H1 (cell line): ENCODE results near the gene ARHGAP26. TPM values are rescaled to one million over a fixed set of nuclear protein-coding genes. Genes with fewer than 3 reads are reported as not detected.

Source experiments
- CTCF ChIA-PET: fragments of 300-600 bp; sonication (Branson Sonifier 250); formaldehyde crosslinking; loops from one replicate; lab custom pipeline; 2021; ENCODE audit not compliant: partially characterized antibody; lab: Charles Lee
- POLR2A ChIA-PET: fragments of 300-600 bp; sonication (Branson Sonifier 250); formaldehyde crosslinking; loops from one replicate; lab custom pipeline; 2021; ENCODE audit warnings: inconsistent platforms; ENCODE audit not compliant: partially characterized antibody; lab: Charles Lee
- DNase-seq, 2 experiments: peaks; one replicate each; pipeline versions ENCODE4 v3.0.0 to v3.0.0-alpha.2; 2010 to 2022; ENCODE audit warnings: low spot score in 2 of 2, low read depth in 1 of 2, mixed read lengths in 1 of 2
- FAIRE-seq: peaks from 2 replicates; lab custom pipeline; 2011; peaks lifted over from hg19 to GRCh38; lab: Jason Lieb, UNC
- H2AFZ ChIP-seq: 2 replicates; pipeline ENCODE4 v1.8.1; 2012; ENCODE audit warnings: low read length, inconsistent platforms
- H2AK5ac ChIP-seq: 2 replicates; pipeline ENCODE4 v1.6.1; 2013; ENCODE audit warnings: low read depth, low read length
- H2BK120ac ChIP-seq: replicated peaks from 2 replicates; pipeline ENCODE3; 2013; ENCODE audit warnings: low read depth, low read length, inconsistent platforms
- H2BK12ac ChIP-seq: 2 replicates; pipeline ENCODE4 v1.6.1; 2013; ENCODE audit warnings: low read depth, low read length
- H2BK15ac ChIP-seq: 2 replicates; pipeline ENCODE4 v1.6.1; 2013; ENCODE audit warnings: low read length
- H2BK20ac ChIP-seq: 2 replicates; pipeline ENCODE4 v1.6.1; 2013; ENCODE audit warnings: low read length
- H2BK5ac ChIP-seq: 2 replicates; pipeline ENCODE4 v1.6.1; 2013; ENCODE audit warnings: low read depth, low read length
- H3K14ac ChIP-seq: 2 replicates; pipeline ENCODE4 v1.6.1; 2013; ENCODE audit warnings: inconsistent platforms; ENCODE audit not compliant: insufficient read length
- H3K18ac ChIP-seq: 2 replicates; pipeline ENCODE4 v1.6.1; 2013; ENCODE audit warnings: low read length; ENCODE audit errors: extremely low read depth
- H3K23ac ChIP-seq: 2 replicates; pipeline ENCODE4 v1.6.1; 2013; ENCODE audit warnings: inconsistent platforms; ENCODE audit not compliant: insufficient read length
- H3K23me2 ChIP-seq: 2 replicates; pipeline ENCODE4 v1.6.1; 2013; ENCODE audit warnings: low read depth, low read length
- H3K27ac ChIP-seq: 2 replicates; pipeline ENCODE4 v1.6.1; 2011; ENCODE audit warnings: low read depth, low read length, inconsistent platforms
- H3K27me3 ChIP-seq, 4 experiments: replicated peaks in 1 of 4; 1 replicate in 1 of 4; 2 replicates in 3 of 4; pipeline versions ENCODE4 v1.6.1 to v1.8.1; 2011 to 2013; ENCODE audit warnings: low read length in 3 of 4, mild to moderate bottlenecking in 3 of 4, inconsistent platforms in 2 of 4, mixed read lengths in 2 of 4, moderate library complexity in 1 of 4; ENCODE audit not compliant: control insufficient read depth in 3 of 4, insufficient read depth in 3 of 4; ENCODE audit errors: extremely low read depth in 1 of 4
- H3K36me3 ChIP-seq, 4 experiments: 2 replicates each; pipeline versions ENCODE4 v1.6.1 to v1.8.1; 2011 to 2013; ENCODE audit warnings: mild to moderate bottlenecking in 4 of 4, low read length in 3 of 4, moderate library complexity in 2 of 4, control low read depth in 1 of 4, inconsistent platforms in 1 of 4; ENCODE audit not compliant: insufficient read depth in 4 of 4, control insufficient read depth in 2 of 4
- H3K4ac ChIP-seq: replicated peaks from 2 replicates; pipeline ENCODE3; 2013; ENCODE audit warnings: low read length, low read depth, mixed read lengths, inconsistent platforms; ENCODE audit not compliant: insufficient read length
- H3K4me1 ChIP-seq, 4 experiments: replicated peaks in 1 of 4; 1 replicate in 1 of 4; 2 replicates in 3 of 4; pipeline versions ENCODE4 v1.6.1 to v1.8.1; 2011 to 2013; ENCODE audit warnings: low read length in 3 of 4, inconsistent platforms in 2 of 4, mixed read lengths in 1 of 4; ENCODE audit not compliant: insufficient read depth in 4 of 4, control insufficient read depth in 3 of 4
- H3K4me2 ChIP-seq, 2 experiments: 2 replicates each; pipeline versions ENCODE4 v1.6.1 to v1.8.1; 2011 to 2013; ENCODE audit warnings: low read depth in 2 of 2, low read length in 2 of 2, control low read depth in 1 of 2, inconsistent platforms in 1 of 2, mild to moderate bottlenecking in 1 of 2; ENCODE audit not compliant: insufficient read depth in 1 of 2
- H3K4me3 ChIP-seq, 4 experiments: fragments of 200-600, 300-600 bp in 1 of 4; sonication (generic), shearing (Covaris generic), sonication (Bioruptor Twin) in 1 of 4; 2 replicates each; pipeline versions ENCODE4 v1.5.1 to v1.8.1; 2011 to 2016; ENCODE audit warnings: low read length in 4 of 4, low read depth in 3 of 4, control low read depth in 2 of 4, inconsistent platforms in 2 of 4, mild to moderate bottlenecking in 2 of 4, mixed read lengths in 1 of 4, moderate library complexity in 1 of 4; ENCODE audit not compliant: insufficient read depth in 2 of 4; ENCODE audit errors: extremely low read depth in 1 of 4
- H3K56ac ChIP-seq: replicated peaks from 2 replicates; pipeline ENCODE3; 2013; ENCODE audit warnings: low read depth, mild to moderate bottlenecking, mixed read lengths, low read length, inconsistent platforms; ENCODE audit not compliant: insufficient read length
- H3K79me1 ChIP-seq: 2 replicates; pipeline ENCODE4 v1.6.1; 2013; ENCODE audit warnings: low read depth, low read length, control low read depth
- H3K79me2 ChIP-seq, 2 experiments: 2 replicates each; pipeline versions ENCODE4 v1.6.1 to v1.8.1; 2012 to 2013; ENCODE audit warnings: low read length in 2 of 2, mild to moderate bottlenecking in 2 of 2, inconsistent platforms in 1 of 2; ENCODE audit not compliant: insufficient read depth in 2 of 2, control insufficient read depth in 1 of 2
- H3K9ac ChIP-seq, 4 experiments: replicated peaks in 1 of 4; 1 replicate in 1 of 4; 2 replicates in 3 of 4; pipeline versions ENCODE4 v1.6.1 to v1.8.1; 2011 to 2013; ENCODE audit warnings: low read depth in 3 of 4, low read length in 3 of 4, control low read depth in 2 of 4, mild to moderate bottlenecking in 2 of 4, moderate library complexity in 2 of 4, inconsistent platforms in 1 of 4; ENCODE audit errors: extremely low read depth in 1 of 4
- H3K9me3 ChIP-seq, 2 experiments: 2 replicates each; pipeline versions ENCODE4 v1.6.1 to v1.8.1; 2012 to 2013; ENCODE audit warnings: mild to moderate bottlenecking in 2 of 2, moderate library complexity in 2 of 2, control low read depth in 1 of 2, inconsistent platforms in 1 of 2, low read depth in 1 of 2, low read length in 1 of 2, mixed read lengths in 1 of 2; ENCODE audit not compliant: insufficient read depth in 2 of 2
- H4K20me1 ChIP-seq, 2 experiments: replicated peaks in 1 of 2; 2 replicates each; pipeline versions ENCODE3 to v1.8.1; 2011 to 2013; ENCODE audit warnings: inconsistent platforms in 2 of 2, low read length in 2 of 2, mild to moderate bottlenecking in 1 of 2; ENCODE audit not compliant: insufficient read depth in 2 of 2, control insufficient read depth in 1 of 2
- H4K5ac ChIP-seq: 2 replicates; pipeline ENCODE4 v1.6.1; 2013; ENCODE audit warnings: low read length, low read depth, mixed read lengths, inconsistent platforms; ENCODE audit not compliant: insufficient read length
- H4K8ac ChIP-seq: 2 replicates; pipeline ENCODE4 v1.8.0; 2013; ENCODE audit warnings: mild to moderate bottlenecking, moderate library complexity, low read length, inconsistent platforms; ENCODE audit not compliant: insufficient read depth; ENCODE audit errors: extremely low read depth
- H4K91ac ChIP-seq: replicated peaks from 2 replicates; pipeline ENCODE3; 2013; ENCODE audit warnings: low read length, mixed read lengths, inconsistent platforms; ENCODE audit not compliant: insufficient read length
- BCL11A ChIP-seq, 2 experiments: IDR thresholded peaks; one replicate each; pipeline ENCODE4 v1.6.1; 2011; ENCODE audit warnings: low read depth in 2 of 2, low read length in 2 of 2, mild to moderate bottlenecking in 2 of 2
- CBX5 ChIP-seq: fragments of 300-800, 300-1000 bp; sonication (generic); IDR thresholded peaks from 2 replicates; pipeline ENCODE4 v1.7.1; 2016; ENCODE audit warnings: antibody characterized with exemption, low read length, low read depth
- CEBPB ChIP-seq: IDR thresholded peaks from 2 replicates; pipeline ENCODE4 v1.6.1; 2012; ENCODE audit warnings: low read depth, low read length
- SIX5 ChIP-seq: IDR thresholded peaks from 2 replicates; pipeline ENCODE4 v1.6.1; 2011; ENCODE audit warnings: mild to moderate bottlenecking, low read depth, low read length
- WGBS, 2 experiments: shearing (Covaris generic) in 1 of 2; methylation state at CpG; one replicate each; pipeline versions ENCODE4 v1.1.6 to v1.1.7; 2013 to 2015; ENCODE audit warnings: low lambda C conversion rate in 2 of 2, mixed read lengths in 2 of 2, inconsistent platforms in 1 of 2, low coverage in 1 of 2, missing lambda C conversion rate in 1 of 2; ENCODE audit not compliant: insufficient replicate concordance in 2 of 2, insufficient coverage in 1 of 2, insufficient read length in 1 of 2; ENCODE audit errors: extremely low coverage in 1 of 2, missing lambda C conversion rate in 1 of 2; 5-methylcytosine and 5-hydroxymethylcytosine counted together
- polyA plus RNA-seq, 7 experiments: library from polyadenylated mRNA; depleted of rRNA in 3 of 7; stranded (reverse) in 5 of 7; unstranded in 2 of 7; fragments of >200 nt in 5 of 7; fragments of 200-250 nt in 2 of 7; gene quantifications; 1 replicate in 5 of 7; 2 replicates in 1 of 7; 4 replicates in 1 of 7; pipeline versions ENCODE4 v1.2.1 to v1.2.3, GENCODE V29; 2011 to 2013; ENCODE audit warnings: missing spikeins in 2 of 7, mixed read lengths in 2 of 7
- total RNA-seq: library from RNA; stranded (reverse); fragmentation: NEBNext Ultra II Directional; extraction: Animal tissue kit (Norgen Biotek cat#: 25700); gene quantifications from 2 replicates; pipeline ENCODE4 v1.2.1, GENCODE V29; 2021

The ARHGAP26 gene
- total and polyA plus RNA-seq, 2 of the 8 experiments (the other 6 are each of a cell fraction or from before 2014, with no cell fraction given), result 7.1 to 24.8 TPM

GRCh38 chr5:143051244-143052058 lies 281.3 kb downstream of the ARHGAP26 start:
- ChIA-PET POLR2A (interaction anchor here (1.3 kb wide), 1 partner anchor 13 kb away, joined by 3 read pairs; no protein-coding TSS in a partner anchor), CTCF (interaction anchor here (0.6 to 1.0 kb wide), 3 partner anchors 35 to 197 kb away, joined by 3 read pairs; no protein-coding TSS in a partner anchor)
- H3K14ac ChIP-seq, result no peak overlapping the region
- no peaks in the 10 kb centered on the region for H3K27me3 ChIP-seq
- H3K4me3 ChIP-seq, result no peak overlapping the region
- no peak overlapping the region for H4K5ac ChIP-seq
- FAIRE-seq (no peak), DNase-seq (no peak)
- no peak overlapping the region for H3K23ac ChIP-seq
- H3K9ac ChIP-seq, result no peak overlapping the region
- H3K23me2 ChIP-seq, result no peaks in the 10 kb centered on the region
- H2BK120ac ChIP-seq, result no peak overlapping the region
- H3K4ac ChIP-seq, result no peak overlapping the region
- H3K18ac ChIP-seq, result no peak overlapping the region
- H4K8ac ChIP-seq, result no peak overlapping the region
- no peak overlapping the region for H3K27ac ChIP-seq
- no peaks in the 10 kb centered on the region for H4K20me1 ChIP-seq
- no peaks in the 10 kb centered on the region for H3K79me2 ChIP-seq
- no peak overlapping the region for H3K56ac ChIP-seq
- no peaks in the 10 kb centered on the region for H3K79me1 ChIP-seq
- no peak overlapping the region for H2AK5ac ChIP-seq
- 0 out of 4 replicates have a peak overlapping the region, but pooled peaks of 1 of the 2 experiments have one; percentile 2 for H3K4me2 ChIP-seq
- H3K4me1 ChIP-seq, result peaks cover 0 to 2% (median 0%) of the 10 kb centered on the region in 4 experiments; a peak in 1 of 7 replicates
- H2BK12ac ChIP-seq, result no peak overlapping the region
- WGBS, 2 experiments, result 76% methylated on average over 7 of the region's 7 CpGs; no CpG with 5 or more reads in 1 of the 2 experiments
- peak overlapping the region; percentile 49; the same call in 1 of the 2 replicates for H2BK5ac ChIP-seq
- no peak for TF ChIP-seq CBX5
- no peak for TF ChIP-seq BCL11A (IDR thresholded peaks at IDR 0.05; ENCODE audit: low read depth in 2 of 2, low read length in 2 of 2)
- 0 out of 2 replicates have a peak, but pooled peaks have one; percentile 12 for TF ChIP-seq SIX5
- peak; percentile 100 for TF ChIP-seq CEBPB
- H3K9me3 ChIP-seq, result no peaks in the 10 kb centered on the region
- no peaks in the 10 kb centered on the region for H3K36me3 ChIP-seq
- H2BK20ac ChIP-seq, result no peak overlapping the region; the same call in 1 of the 2 replicates
- no peak overlapping the region for H2AFZ ChIP-seq
- H4K91ac ChIP-seq, result no peak overlapping the region
- H2BK15ac ChIP-seq, result no peak overlapping the region
